K562 (cell line): Measurements from ENCODE around the gene VPS4B.

Source experiments
- BACH1 ChIP-seq: fragments of 200-800 bp; sonication (Bioruptor generic); IDR thresholded peaks from 2 replicates; pipeline ENCODE4 v1.6.1; 2016; ENCODE audit warnings: missing genetic modification characterization, missing compliant biosample characterization
- CREB1 ChIP-seq, 2 experiments: sonication (generic) in 1 of 2; formaldehyde crosslinking in 1 of 2; IDR thresholded peaks; 2 replicates each; pipeline versions ENCODE4 v1.6.1 to v1.8.0; 2012 to 2022; ENCODE audit warnings: inconsistent platforms in 1 of 2, mild to moderate bottlenecking in 1 of 2, missing genetic modification reagents in 1 of 2, moderate library complexity in 1 of 2
- CTCF ChIP-seq, 3 experiments: IDR thresholded peaks in 2 of 3; conservative IDR thresholded peaks in 1 of 3; 2 replicates each; pipeline ENCODE4 v1.5.1; 2011 to 2012; ENCODE audit warnings: low read length in 3 of 3, mild to moderate bottlenecking in 3 of 3, control low read depth in 2 of 3, improper control_type of control experiment in 1 of 3, inconsistent platforms in 1 of 3, low read depth in 1 of 3, mixed read lengths in 1 of 3, moderate library complexity in 1 of 3; ENCODE audit not compliant: insufficient read depth in 2 of 3
- EGR1 ChIP-seq: fragments of 450-650 bp; conservative IDR thresholded peaks from 2 replicates; pipeline ENCODE4 v1.6.1; 2017; ENCODE audit warnings: mild to moderate bottlenecking
- EP300 ChIP-seq: IDR thresholded peaks from 2 replicates; pipeline ENCODE4 v1.6.1; 2012; ENCODE audit warnings: low read length, improper control_type of control experiment
- FOXK1 ChIP-seq: sonication (generic); formaldehyde crosslinking; IDR thresholded peaks from 2 replicates; pipeline ENCODE4 v1.8.0; 2022; ENCODE audit warnings: missing genetic modification reagents, mild to moderate bottlenecking, borderline replicate concordance
- GABPA ChIP-seq: fragments of 200-800 bp; sonication (Bioruptor generic); conservative IDR thresholded peaks from 2 replicates; pipeline ENCODE4 v1.6.1; 2016; ENCODE audit warnings: low read depth, missing genetic modification characterization, missing compliant biosample characterization
- GTF2F1 ChIP-seq: IDR thresholded peaks from 2 replicates; pipeline ENCODE4 v1.6.1; 2011; ENCODE audit warnings: low read depth, low read length, improper control_type of control experiment
- MYC ChIP-seq, 2 experiments: fragments of 250-450 bp in 1 of 2; sonication (Bioruptor Pico) in 1 of 2; IDR thresholded peaks; 2 replicates each; pipeline versions ENCODE4 v1.5.1 to v1.6.1; 2012 to 2021; ENCODE audit warnings: low read depth in 2 of 2, borderline replicate concordance in 1 of 2, improper control_type of control experiment in 1 of 2, low read length in 1 of 2, mild to moderate bottlenecking in 1 of 2, moderate library complexity in 1 of 2
- POLR2A ChIP-seq: fragments of 450-650 bp; conservative IDR thresholded peaks from 2 replicates; pipeline ENCODE4 v1.6.1; 2016
- POLR2AphosphoS5 ChIP-seq: IDR thresholded peaks from 2 replicates; pipeline ENCODE4 v1.6.1; 2011; ENCODE audit warnings: mild to moderate bottlenecking, low read depth, low read length, moderate library complexity; ENCODE audit not compliant: control insufficient read depth, insufficient read depth
- ZBTB40 ChIP-seq, 2 experiments: fragments of 450-650 bp in 1 of 2; sonication (generic) in 1 of 2; formaldehyde crosslinking in 1 of 2; IDR thresholded peaks; 2 replicates each; pipeline versions ENCODE4 v1.7.1 to v1.9.0; 2016 to 2022; ENCODE audit warnings: inconsistent platforms in 1 of 2, mild to moderate bottlenecking in 1 of 2, missing genetic modification reagents in 1 of 2
- ZNF23 ChIP-seq: fragments of 250-450 bp; sonication (Bioruptor Pico); IDR thresholded peaks from 2 replicates; pipeline ENCODE4 v1.4.0; 2020; ENCODE audit warnings: mild to moderate bottlenecking

DNA sequence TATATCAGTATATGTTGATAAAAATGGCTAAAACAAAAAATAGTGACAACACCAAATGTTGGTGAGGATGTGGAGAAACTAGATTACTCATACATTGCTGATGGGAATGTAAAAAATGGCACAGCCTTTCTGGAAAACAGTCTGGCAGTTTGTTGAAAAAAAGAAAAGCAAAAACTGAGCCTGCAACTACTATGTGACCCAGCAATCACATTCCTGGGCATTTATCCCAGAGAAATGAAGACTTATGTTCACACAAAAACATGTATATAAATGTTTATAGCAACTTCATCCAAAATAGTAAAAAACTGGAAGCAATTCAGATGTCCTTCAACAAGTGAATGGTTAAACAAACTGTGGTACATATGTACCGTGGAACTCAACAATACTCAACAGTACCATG is 47.7 kb downstream of the VPS4B start:
- TF ChIP-seq MYC (IDR thresholded peaks at IDR 0.05; ENCODE audit: low read depth, low read length) (no peak), MYC (CRISPR knock-in tag; IDR thresholded peaks at IDR 0.05; ENCODE audit: borderline replicate concordance, low read depth) (no peak), CTCF (IDR thresholded peaks at IDR 0.05 in 2 of 3, conservative IDR thresholded peaks at IDR 0.05 in 1 of 3; ENCODE audit: insufficient read depth in 2 of 3, low read depth in 1 of 3, low read length in 3 of 3) (no peak), ZNF23 (no peak), GABPA (tag) (no peak), POLR2A (no peak), FOXK1 (CRISPR knock-in tag) (no peak), POLR2AphosphoS5 (no peak), BACH1 (tag) (no peak), EGR1 (no peak), EP300 (no peak), CREB1 (IDR thresholded peaks at IDR 0.05) (no peak), CREB1 (CRISPR knock-in tag; IDR thresholded peaks at IDR 0.05) (no peak), ZBTB40 (IDR thresholded peaks at IDR 0.05) (no peak), ZBTB40 (CRISPR knock-in tag; IDR thresholded peaks at IDR 0.05) (no peak), GTF2F1 (no peak)
